Activated CD4-positive, alpha-beta memory T cell treated with anti-CD3 and anti-CD28 coated beads, Interleukin-2, amount 10 ng/mL, durations not matched to agents 7 days and 5 days (primary cell): ENCODE measurements around the gene OR6S1. TPM values are rescaled to one million over a fixed set of nuclear protein-coding genes. Genes with fewer than 3 reads are reported as not detected.

Experiments
- CTCF ChIA-PET: fragments of 350-600 bp; sonication (Branson Sonifier 250); formaldehyde crosslinking; loops from one replicate; lab custom pipeline; 2021; ENCODE audit warnings: antibody characterized with exemption, inconsistent platforms; lab: Charles Lee
- POLR2A ChIA-PET: fragments of 350-600 bp; sonication (Branson Sonifier 250); formaldehyde crosslinking; loops from one replicate; lab custom pipeline; 2021; ENCODE audit warnings: antibody characterized with exemption; lab: Charles Lee
- DNase-seq: peaks from one replicate; pipeline ENCODE4 v3.0.0-alpha.2; 2020
- H3K27ac Mint-ChIP-seq: one replicate; pipeline ENCODE4 v1.8.0; 2021; ENCODE audit warnings: mild to moderate bottlenecking, mixed read lengths
- H3K27me3 Mint-ChIP-seq: one replicate; pipeline ENCODE4 v1.8.0; 2021; ENCODE audit warnings: mixed read lengths
- H3K36me3 Mint-ChIP-seq: one replicate; pipeline ENCODE4 v1.8.0; 2021; ENCODE audit warnings: low read depth, mixed read lengths
- H3K4me1 Mint-ChIP-seq: one replicate; pipeline ENCODE4 v1.8.0; 2021; ENCODE audit warnings: mixed read lengths
- H3K4me3 Mint-ChIP-seq: one replicate; pipeline ENCODE4 v1.8.0; 2021; ENCODE audit warnings: mild to moderate bottlenecking, mixed read lengths
- H3K9me3 Mint-ChIP-seq: one replicate; pipeline ENCODE4 v1.8.0; 2021; ENCODE audit warnings: mixed read lengths
- total RNA-seq, 2 experiments: library from RNA; stranded (reverse); gene quantifications; one replicate each; pipeline ENCODE4 v1.2.3, GENCODE V29; 2021

The OR6S1 gene
- total RNA-seq, 2 experiments from 2014 or later: not detected

- peak; percentile 86 for DNase-seq
- H3K36me3 Mint-ChIP-seq: no peaks in the 10 kb centered on the region
- H3K9me3 Mint-ChIP-seq: no peaks in the 10 kb centered on the region
- H3K27me3 Mint-ChIP-seq: peaks cover 3% of the 10 kb centered on the region
- CTCF ChIA-PET: interaction anchor here (0.6 to 2.9 kb wide), 20 partner anchors 9 to 542 kb away, joined by 3 to 20 read pairs (median 4); partner anchors contain the start of genes PARP2, PNP, RNASE4 and TEP1
- no peak overlapping the region for H3K4me3 Mint-ChIP-seq
- no peak overlapping the region for H3K27ac Mint-ChIP-seq
- peaks cover 21% of the 10 kb centered on the region for H3K4me1 Mint-ChIP-seq
- POLR2A ChIA-PET: interaction anchor here (0.7 to 3.5 kb wide), 16 partner anchors 10 to 284 kb away, joined by 3 to 17 read pairs (median 4); partner anchors contain the start of genes ANG, APEX1, OSGEP and PARP2
Observed at GRCh38 chr14:20613094-20614037, 28.1 kb downstream of the OR6S1 start.

- Mint-ChIP-seq H3K4me1 (peaks cover 18% of the 10 kb centered on the region), H3K27ac (no peak overlapping the region), H3K9me3 (no peaks in the 10 kb centered on the region), H3K4me3 (no peak overlapping the region), H3K36me3 (no peaks in the 10 kb centered on the region), H3K27me3 (peaks cover 3% of the 10 kb centered on the region)
- ChIA-PET POLR2A (interaction anchor here (1.0 to 3.5 kb wide), 7 partner anchors 11 to 270 kb away, joined by 3 to 17 read pairs (median 10); partner anchors contain the start of genes ANG and PARP2), CTCF (interaction anchor here (1.0 to 2.9 kb wide), 10 partner anchors 10 to 289 kb away, joined by 3 to 20 read pairs (median 9); partner anchors contain the start of genes PARP2, RNASE4 and TEP1)
- DNase-seq: no peak
Observed at GRCh38 chr14:20612403-20612802, 29.1 kb downstream of the OR6S1 start.

GRCh38 chr14:20611277-20611676 lies 30.2 kb downstream of the OR6S1 start:
- CTCF ChIA-PET: interaction anchor here (2.0 to 6.6 kb wide), 5 partner anchors 19 to 283 kb away, joined by 9 to 79 read pairs (median 26); partner anchors contain the start of gene TEP1
- Mint-ChIP-seq H3K27ac (no peak overlapping the region), H3K27me3 (peaks cover 3% of the 10 kb centered on the region), H3K9me3 (no peaks in the 10 kb centered on the region), H3K4me3 (no peak overlapping the region), H3K4me1 (peaks cover 17% of the 10 kb centered on the region), H3K36me3 (no peaks in the 10 kb centered on the region)
- DNase-seq: no peak
- POLR2A ChIA-PET: interaction anchor here (1.5 to 4.2 kb wide), 3 partner anchors 12 to 278 kb away, joined by 3 to 22 read pairs (median 5); partner anchors contain the start of genes CCNB1IP1 and PARP2

GRCh38 chr14:20610002-20610765 lies 31.3 kb downstream of the OR6S1 start:
- Mint-ChIP-seq H3K27me3 (no peaks in the 10 kb centered on the region), H3K36me3 (no peaks in the 10 kb centered on the region), H3K9me3 (no peaks in the 10 kb centered on the region), H3K4me1 (peaks cover 16% of the 10 kb centered on the region), H3K4me3 (no peak overlapping the region), H3K27ac (no peak overlapping the region)
- CTCF ChIA-PET: interaction anchor here (0.7 to 6.6 kb wide), 21 partner anchors 11 to 281 kb away, joined by 3 to 79 read pairs (median 6); partner anchors contain the start of genes APEX1, CCNB1IP1, OSGEP and PARP2
- DNase-seq: peak; percentile 74
- POLR2A ChIA-PET: interaction anchor here (0.6 to 4.2 kb wide), 14 partner anchors 13 to 283 kb away, joined by 3 to 22 read pairs (median 4); partner anchors contain the start of genes APEX1, CCNB1IP1, PARP2 and RNASE4

- H3K9me3 Mint-ChIP-seq: no peaks in the 10 kb centered on the region
- H3K4me1 Mint-ChIP-seq: peaks cover 10% of the 10 kb centered on the region
- H3K27ac Mint-ChIP-seq: no peak overlapping the region
- no peaks in the 10 kb centered on the region for H3K36me3 Mint-ChIP-seq
- no peak overlapping the region for H3K4me3 Mint-ChIP-seq
- CTCF ChIA-PET: interaction anchor here (0.7 to 6.6 kb wide), 22 partner anchors 10 to 284 kb away, joined by 3 to 79 read pairs (median 6); partner anchors contain the start of genes APEX1, CCNB1IP1, OSGEP and PARP2
- POLR2A ChIA-PET: interaction anchor here (0.8 to 4.2 kb wide), 11 partner anchors 74 to 282 kb away, joined by 3 to 22 read pairs (median 4); partner anchors contain the start of genes APEX1, CCNB1IP1, PARP2 and RNASE4
- DNase-seq: peak; percentile 69
- H3K27me3 Mint-ChIP-seq: no peaks in the 10 kb centered on the region
Observed at GRCh38 chr14:20609215-20610001, 32.1 kb downstream of the OR6S1 start.

- Mint-ChIP-seq H3K4me1 (peaks cover 10% of the 10 kb centered on the region), H3K4me3 (no peak overlapping the region), H3K27ac (no peak overlapping the region), H3K9me3 (no peaks in the 10 kb centered on the region), H3K36me3 (no peaks in the 10 kb centered on the region), H3K27me3 (no peaks in the 10 kb centered on the region)
- ChIA-PET POLR2A (interaction anchor here (1.4 to 4.2 kb wide), 6 partner anchors 74 to 281 kb away, joined by 3 to 22 read pairs (median 7); partner anchors contain the start of genes APEX1, OSGEP, PARP2 and RNASE4), CTCF (interaction anchor here (0.7 to 6.6 kb wide), 11 partner anchors 9 to 284 kb away, joined by 3 to 79 read pairs (median 7); partner anchors contain the start of genes PARP2 and TEP1)
- DNase-seq: no peak
Observed at GRCh38 chr14:20608383-20609110, 32.9 kb downstream of the OR6S1 start.

- H3K9me3 Mint-ChIP-seq: no peaks in the 10 kb centered on the region
- H3K4me3 Mint-ChIP-seq: no peak overlapping the region
- no peak for DNase-seq
- no peaks in the 10 kb centered on the region for H3K27me3 Mint-ChIP-seq
- ChIA-PET POLR2A (interaction anchor here (1.4 to 4.2 kb wide), 3 partner anchors 140 to 264 kb away, joined by 3 to 22 read pairs (median 4); partner anchors contain the start of genes APEX1, OSGEP and PARP2), CTCF (interaction anchor here (0.7 to 6.6 kb wide), 6 partner anchors 25 to 283 kb away, joined by 3 to 79 read pairs (median 5); partner anchors contain the start of gene TEP1)
- no peaks in the 10 kb centered on the region for H3K36me3 Mint-ChIP-seq
- H3K4me1 Mint-ChIP-seq: peaks cover 10% of the 10 kb centered on the region
- no peak overlapping the region for H3K27ac Mint-ChIP-seq
Observed at GRCh38 chr14:20607617-20608016, 33.9 kb downstream of the OR6S1 start.

- Mint-ChIP-seq H3K4me3 (no peak overlapping the region), H3K4me1 (peaks cover 10% of the 10 kb centered on the region), H3K9me3 (no peaks in the 10 kb centered on the region), H3K27ac (no peak overlapping the region), H3K27me3 (no peaks in the 10 kb centered on the region), H3K36me3 (no peaks in the 10 kb centered on the region)
- ChIA-PET POLR2A (interaction anchor here (1.1 to 4.2 kb wide), 4 partner anchors 139 to 263 kb away, joined by 3 to 22 read pairs (median 4); partner anchors contain the start of genes APEX1, OSGEP and PARP2), CTCF (interaction anchor here (1.1 to 6.6 kb wide), 3 partner anchors 193 to 278 kb away, joined by 3 to 79 read pairs (median 54); partner anchors contain the start of gene TEP1)
- no peak for DNase-seq
Observed at GRCh38 chr14:20606902-20607242, 34.6 kb downstream of the OR6S1 start.

- DNase-seq: no peak
- CTCF ChIA-PET: interaction anchor here (1.1 to 6.6 kb wide), 3 partner anchors 192 to 278 kb away, joined by 3 to 79 read pairs (median 54); partner anchors contain the start of gene TEP1
- Mint-ChIP-seq H3K27me3 (no peaks in the 10 kb centered on the region), H3K4me1 (peaks cover 10% of the 10 kb centered on the region), H3K4me3 (no peak overlapping the region), H3K36me3 (no peaks in the 10 kb centered on the region), H3K9me3 (no peaks in the 10 kb centered on the region), H3K27ac (no peak overlapping the region)
- POLR2A ChIA-PET: interaction anchor here (1.1 kb wide), 1 partner anchor 151 kb away, joined by 3 read pairs; no protein-coding TSS in a partner anchor
Observed at GRCh38 chr14:20606190-20606901, 35.1 kb downstream of the OR6S1 start.
